ENCODE data around the gene SNX9.
"Not testable (repeated sequence)": the region's sequence is repeated elsewhere in the genome, so short reads cannot be mapped to it uniquely, and the experiment has no call there.

SNX9 gene

GRCh38 chr6:157967486-157967885 is 144.4 kb downstream of the SNX9 start:
- DNase-seq: no peak
- Histone ChIP-seq H3K4me3 (ENCODE audit: insufficient read depth, low read depth, low read length, poor library complexity, severe bottlenecking) (no peak overlapping the region), H3K27ac (ENCODE audit: insufficient read depth, low read length, poor library complexity, severe bottlenecking) (no peak overlapping the region), H3K9me3 (ENCODE audit: control insufficient read depth, low read length) (no peaks in the 10 kb centered on the region), H3K4me1 (ENCODE audit: control insufficient read depth, insufficient read depth, low read length, poor library complexity, severe bottlenecking) (peaks cover 5% of the 10 kb centered on the region), H3K27me3 (replicated peaks; ENCODE audit: control insufficient read depth, insufficient read depth, low read length, poor library complexity, severe bottlenecking) (no peaks in the 10 kb centered on the region), H3K36me3 (ENCODE audit: control insufficient read depth, insufficient read depth, low read length) (no peaks in the 10 kb centered on the region)

DNA sequence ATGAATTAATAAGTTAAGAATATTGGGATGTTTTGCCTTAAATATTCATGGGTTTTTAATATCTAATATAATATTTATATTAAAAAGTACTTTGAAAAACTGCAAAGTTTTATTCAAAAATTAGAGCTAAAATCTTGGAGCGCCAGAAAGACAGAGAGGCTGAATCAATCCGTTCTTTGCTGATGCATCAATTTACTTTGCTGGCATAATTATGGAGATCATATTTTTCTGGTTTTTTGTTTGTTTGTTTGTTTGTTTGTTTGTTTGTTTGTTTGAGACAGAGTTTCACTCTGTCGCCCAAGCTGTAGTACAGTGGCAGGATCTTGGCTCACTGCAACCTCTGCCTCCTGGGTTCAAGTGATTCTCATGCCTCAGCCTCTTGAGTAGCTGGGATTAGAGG is 149.1 kb downstream of the SNX9 start:
- not testable (repeated sequence) for H3K9me3 ChIP-seq (ENCODE audit: control insufficient read depth, low read length); DNase-seq; H3K4me1 ChIP-seq (ENCODE audit: control insufficient read depth, insufficient read depth, low read length, poor library complexity, severe bottlenecking); H3K36me3 ChIP-seq (ENCODE audit: control insufficient read depth, insufficient read depth, low read length); H3K27ac ChIP-seq (ENCODE audit: insufficient read depth, low read length, poor library complexity, severe bottlenecking); H3K4me3 ChIP-seq (ENCODE audit: insufficient read depth, low read depth, low read length, poor library complexity, severe bottlenecking); H3K27me3 ChIP-seq (replicated peaks; ENCODE audit: control insufficient read depth, insufficient read depth, low read length, poor library complexity, severe bottlenecking)

DNA sequence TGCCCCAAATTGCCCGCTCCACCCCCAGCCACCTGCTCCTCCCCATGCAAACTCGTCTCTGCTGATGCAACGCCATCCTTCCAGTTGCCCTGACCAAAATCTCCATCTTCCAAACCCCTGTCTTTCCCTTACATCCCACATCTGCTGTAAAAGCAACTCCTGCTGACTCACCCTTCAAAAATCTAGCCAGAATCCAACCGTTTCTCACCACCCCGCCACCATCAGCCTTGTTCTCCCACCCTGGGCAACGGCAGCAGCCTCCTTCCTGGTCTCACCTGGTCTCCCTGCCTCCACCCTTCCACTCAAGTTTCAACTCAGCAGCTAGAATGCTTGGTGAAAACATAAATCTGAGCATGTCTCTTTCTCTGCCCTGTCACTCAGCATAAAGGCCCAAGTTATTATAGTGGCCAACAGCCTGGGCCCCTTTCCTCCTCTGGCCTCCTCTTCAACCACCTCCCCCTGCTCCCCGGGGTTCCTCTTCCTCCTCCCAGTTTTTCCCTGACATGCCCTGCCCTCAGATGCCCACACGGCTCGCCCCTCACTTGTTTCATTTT is 151.4 kb downstream of the SNX9 start:
- DNase-seq: no peak
- H3K27ac ChIP-seq (ENCODE audit: insufficient read depth, low read length, poor library complexity, severe bottlenecking): no peak overlapping the region
- H3K27me3 ChIP-seq (replicated peaks; ENCODE audit: control insufficient read depth, insufficient read depth, low read length, poor library complexity, severe bottlenecking): no peaks in the 10 kb centered on the region
- no peaks in the 10 kb centered on the region for H3K4me1 ChIP-seq (ENCODE audit: control insufficient read depth, insufficient read depth, low read length, poor library complexity, severe bottlenecking)
- H3K9me3 ChIP-seq (ENCODE audit: control insufficient read depth, low read length): no peaks in the 10 kb centered on the region
- no peaks in the 10 kb centered on the region for H3K36me3 ChIP-seq (ENCODE audit: control insufficient read depth, insufficient read depth, low read length)
- H3K4me3 ChIP-seq (ENCODE audit: insufficient read depth, low read depth, low read length, poor library complexity, severe bottlenecking): no peak overlapping the region

DNA sequence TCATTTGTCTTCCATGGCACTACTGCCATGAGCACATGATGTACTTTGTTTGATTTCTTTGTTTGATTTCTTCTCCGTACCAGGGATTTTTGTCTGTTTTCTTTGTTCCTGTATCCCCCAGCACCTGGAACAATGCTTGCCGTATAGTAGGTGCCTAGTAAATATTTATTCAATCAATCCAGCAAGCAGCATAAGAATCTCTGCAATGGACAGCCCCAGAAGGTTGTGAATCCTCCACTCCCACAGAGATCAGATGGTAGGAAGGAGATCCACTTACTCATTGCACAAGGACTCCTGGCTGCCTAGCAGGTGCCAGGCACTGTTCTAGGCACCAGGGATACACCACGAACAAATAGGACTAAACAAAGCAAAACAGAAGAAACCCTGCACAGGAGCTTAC is 151.9 kb downstream of the SNX9 start:
- Histone ChIP-seq H3K9me3 (ENCODE audit: control insufficient read depth, low read length) (no peaks in the 10 kb centered on the region), H3K27ac (ENCODE audit: insufficient read depth, low read length, poor library complexity, severe bottlenecking) (no peak overlapping the region), H3K36me3 (ENCODE audit: control insufficient read depth, insufficient read depth, low read length) (no peaks in the 10 kb centered on the region), H3K4me1 (ENCODE audit: control insufficient read depth, insufficient read depth, low read length, poor library complexity, severe bottlenecking) (no peaks in the 10 kb centered on the region), H3K4me3 (ENCODE audit: insufficient read depth, low read depth, low read length, poor library complexity, severe bottlenecking) (no peak overlapping the region), H3K27me3 (replicated peaks; ENCODE audit: control insufficient read depth, insufficient read depth, low read length, poor library complexity, severe bottlenecking) (no peaks in the 10 kb centered on the region)
- DNase-seq: no peak

- H3K36me3 ChIP-seq (ENCODE audit: control insufficient read depth, insufficient read depth, low read length): no peaks in the 10 kb centered on the region
- no peak for DNase-seq
- no peak overlapping the region for H3K27ac ChIP-seq (ENCODE audit: insufficient read depth, low read length, poor library complexity, severe bottlenecking)
- H3K27me3 ChIP-seq (replicated peaks; ENCODE audit: control insufficient read depth, insufficient read depth, low read length, poor library complexity, severe bottlenecking): no peaks in the 10 kb centered on the region
- no peak overlapping the region for H3K4me3 ChIP-seq (ENCODE audit: insufficient read depth, low read depth, low read length, poor library complexity, severe bottlenecking)
- no peaks in the 10 kb centered on the region for H3K4me1 ChIP-seq (ENCODE audit: control insufficient read depth, insufficient read depth, low read length, poor library complexity, severe bottlenecking)
- no peaks in the 10 kb centered on the region for H3K9me3 ChIP-seq (ENCODE audit: control insufficient read depth, low read length)
Measured at GRCh38 chr6:157975456-157975855, 152.4 kb downstream of the SNX9 start.

- H3K4me1 ChIP-seq (ENCODE audit: control insufficient read depth, insufficient read depth, low read length, poor library complexity, severe bottlenecking): no peaks in the 10 kb centered on the region
- H3K36me3 ChIP-seq (ENCODE audit: control insufficient read depth, insufficient read depth, low read length): no peaks in the 10 kb centered on the region
- H3K27ac ChIP-seq (ENCODE audit: insufficient read depth, low read length, poor library complexity, severe bottlenecking): no peak overlapping the region
- H3K4me3 ChIP-seq (ENCODE audit: insufficient read depth, low read depth, low read length, poor library complexity, severe bottlenecking): no peak overlapping the region
- no peaks in the 10 kb centered on the region for H3K27me3 ChIP-seq (replicated peaks; ENCODE audit: control insufficient read depth, insufficient read depth, low read length, poor library complexity, severe bottlenecking)
- no peak for DNase-seq
- H3K9me3 ChIP-seq (ENCODE audit: control insufficient read depth, low read length): no peaks in the 10 kb centered on the region
Measured at GRCh38 chr6:157976345-157977175, 153.5 kb downstream of the SNX9 start.

DNA sequence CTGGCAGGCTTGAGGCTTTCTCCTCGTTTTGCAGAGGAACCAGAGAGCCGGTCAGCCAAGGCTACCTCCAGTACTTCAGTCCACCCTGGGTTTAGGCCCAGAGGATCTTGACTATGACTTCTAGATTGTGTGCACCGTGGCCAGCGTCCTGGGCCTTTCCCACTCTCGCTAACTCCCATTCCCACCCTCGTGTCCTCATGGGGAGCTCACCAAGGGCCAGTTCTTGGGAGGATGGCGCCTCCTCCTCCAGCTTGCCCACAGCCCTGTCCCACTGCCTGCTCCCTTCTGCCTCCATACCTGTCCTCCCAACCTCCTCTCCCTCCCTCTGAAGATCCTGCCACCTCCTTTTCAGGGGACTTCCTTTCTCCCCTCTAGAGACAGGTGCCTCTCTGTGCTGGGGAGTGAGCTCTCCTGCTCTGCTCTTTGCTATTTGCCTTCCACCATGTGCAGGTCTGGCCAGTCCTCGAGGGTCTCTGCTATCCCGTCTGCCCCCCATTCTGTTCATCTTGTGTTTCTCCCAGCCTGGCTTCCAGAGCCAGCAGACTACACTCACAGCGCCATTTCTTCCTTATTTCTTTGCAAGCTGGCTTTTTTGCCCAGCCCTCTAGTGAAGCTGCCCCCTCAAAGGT is 154.2 kb downstream of the SNX9 start:
- H3K27ac ChIP-seq (ENCODE audit: insufficient read depth, low read length, poor library complexity, severe bottlenecking): no peak overlapping the region
- H3K27me3 ChIP-seq (replicated peaks; ENCODE audit: control insufficient read depth, insufficient read depth, low read length, poor library complexity, severe bottlenecking): no peaks in the 10 kb centered on the region
- no peaks in the 10 kb centered on the region for H3K36me3 ChIP-seq (ENCODE audit: control insufficient read depth, insufficient read depth, low read length)
- H3K4me3 ChIP-seq (ENCODE audit: insufficient read depth, low read depth, low read length, poor library complexity, severe bottlenecking): no peak overlapping the region
- DNase-seq: no peak
- no peaks in the 10 kb centered on the region for H3K9me3 ChIP-seq (ENCODE audit: control insufficient read depth, low read length)
- peaks cover 1% of the 10 kb centered on the region for H3K4me1 ChIP-seq (ENCODE audit: control insufficient read depth, insufficient read depth, low read length, poor library complexity, severe bottlenecking)

DNA sequence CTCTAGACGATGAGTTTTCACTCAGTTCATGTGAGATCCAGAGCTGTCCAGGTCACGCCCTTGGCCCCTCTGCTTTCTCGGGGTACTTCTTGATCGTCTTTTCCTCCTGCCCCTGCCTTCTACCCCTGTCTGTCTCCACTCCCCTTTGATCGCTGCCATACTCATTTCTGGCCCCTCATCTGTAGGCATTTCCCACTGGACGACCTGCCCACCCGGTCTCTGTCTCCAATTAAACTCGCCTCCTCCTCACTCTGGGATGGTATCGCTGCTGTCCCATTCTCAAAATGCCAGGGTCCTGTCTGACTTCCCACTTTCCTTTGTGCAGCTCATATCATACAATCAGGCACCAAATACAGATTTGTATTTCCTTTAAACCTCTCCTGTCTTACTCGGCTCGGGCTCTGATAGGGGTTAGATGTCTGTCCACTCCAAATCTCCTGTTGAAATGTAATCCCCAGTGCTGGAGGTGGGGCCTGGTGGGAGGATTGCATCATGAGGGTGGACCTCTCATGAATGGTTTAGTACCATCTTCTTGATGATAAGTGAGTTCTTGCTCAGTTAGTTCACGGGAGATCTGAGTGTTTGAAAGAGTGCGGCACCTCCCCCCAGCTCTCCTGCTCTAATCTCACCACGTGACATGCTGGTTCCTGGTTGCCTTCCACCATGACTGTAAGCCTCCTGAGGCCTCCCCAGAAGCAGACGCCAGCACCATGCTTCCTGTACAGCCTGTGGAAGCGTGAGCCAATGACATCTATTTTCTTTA is 155.2 kb downstream of the SNX9 start:
- Histone ChIP-seq H3K9me3 (ENCODE audit: control insufficient read depth, low read length) (no peaks in the 10 kb centered on the region), H3K36me3 (ENCODE audit: control insufficient read depth, insufficient read depth, low read length) (no peaks in the 10 kb centered on the region), H3K4me3 (ENCODE audit: insufficient read depth, low read depth, low read length, poor library complexity, severe bottlenecking) (no peak overlapping the region), H3K27ac (ENCODE audit: insufficient read depth, low read length, poor library complexity, severe bottlenecking) (no peak overlapping the region), H3K4me1 (ENCODE audit: control insufficient read depth, insufficient read depth, low read length, poor library complexity, severe bottlenecking) (peaks cover 10% of the 10 kb centered on the region), H3K27me3 (replicated peaks; ENCODE audit: control insufficient read depth, insufficient read depth, low read length, poor library complexity, severe bottlenecking) (no peaks in the 10 kb centered on the region)
- no peak for DNase-seq

DNA sequence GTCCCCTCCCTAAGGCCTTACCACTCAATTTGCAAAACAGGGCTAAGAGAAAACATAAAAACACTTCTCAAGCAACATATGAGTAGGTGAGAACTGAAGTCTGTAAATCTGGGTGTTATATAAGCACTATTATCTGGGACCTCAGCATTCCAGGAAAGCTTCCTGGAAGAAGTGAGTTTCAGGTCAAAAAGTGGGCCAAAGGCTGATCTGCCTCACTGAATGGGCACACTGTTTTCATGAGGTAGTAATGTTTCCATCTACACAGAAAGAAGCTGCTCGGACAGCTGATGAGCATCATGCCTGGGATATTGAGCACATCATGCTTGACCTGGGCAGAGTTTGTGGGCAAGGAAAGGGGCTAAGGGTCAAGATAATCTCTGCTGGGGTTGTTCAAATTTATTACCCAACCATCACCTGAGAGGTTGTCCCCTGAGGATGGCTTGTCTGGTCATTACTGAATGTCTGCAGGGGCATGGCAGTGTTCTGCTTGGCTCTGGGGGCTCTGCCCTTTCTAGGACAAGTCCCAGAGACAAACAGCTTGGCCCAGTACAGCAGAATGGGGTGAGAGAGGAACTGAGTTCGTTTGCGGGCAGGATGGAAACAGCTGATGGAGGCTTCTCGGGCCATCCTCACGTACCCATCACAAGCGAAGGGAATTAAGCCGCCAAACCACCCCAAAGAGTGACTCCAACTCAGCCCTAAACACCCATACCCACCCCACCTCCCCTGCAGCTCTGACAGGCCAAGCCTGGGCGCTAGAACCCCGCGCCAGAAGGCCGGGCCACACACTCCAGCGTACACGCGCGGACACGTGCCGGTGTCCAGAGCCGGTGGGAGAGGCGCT is 157.5 kb downstream of the SNX9 start:
- no peaks in the 10 kb centered on the region for H3K36me3 ChIP-seq (ENCODE audit: control insufficient read depth, insufficient read depth, low read length)
- H3K4me1 ChIP-seq (ENCODE audit: control insufficient read depth, insufficient read depth, low read length, poor library complexity, severe bottlenecking): peaks cover 26% of the 10 kb centered on the region
- peak overlapping the region; percentile 97 for H3K4me3 ChIP-seq (ENCODE audit: insufficient read depth, low read depth, low read length, poor library complexity, severe bottlenecking)
- H3K9me3 ChIP-seq (ENCODE audit: control insufficient read depth, low read length): no peaks in the 10 kb centered on the region
- peak overlapping the region; percentile 73 for H3K27ac ChIP-seq (ENCODE audit: insufficient read depth, low read length, poor library complexity, severe bottlenecking)
- no peak for DNase-seq
- no peaks in the 10 kb centered on the region for H3K27me3 ChIP-seq (replicated peaks; ENCODE audit: control insufficient read depth, insufficient read depth, low read length, poor library complexity, severe bottlenecking)

Measured in effector memory CD4-positive, alpha-beta T cell (primary cell).